SJCRH30 (cell line): ENCODE measurements around the gene ATP10A. TPM values are rescaled to one million over a fixed set of nuclear protein-coding genes. Genes with fewer than 3 reads are reported as not detected.
A peak's percentile ranks its signal among the peaks of the same experiment; 100 is the strongest.

Source experiments
- DNase-seq, 2 experiments: peaks; one replicate each; pipeline ENCODE4 v3.0.0-alpha.2; 2015 to 2020
- H3K27ac ChIP-seq: fragments of 250-450 bp; sonication (Bioruptor Pico); 2 replicates; pipeline ENCODE4 v1.5.1; 2020; ENCODE audit warnings: mild to moderate bottlenecking, moderate library complexity
- H3K27me3 ChIP-seq: fragments of 250-450 bp; sonication (Bioruptor Pico); 2 replicates; pipeline ENCODE4 v1.5.1; 2020; ENCODE audit warnings: mild to moderate bottlenecking, moderate library complexity
- H3K36me3 ChIP-seq: fragments of 250-450 bp; sonication (Bioruptor Pico); 2 replicates; pipeline ENCODE4 v1.5.1; 2020; ENCODE audit warnings: mild to moderate bottlenecking, moderate library complexity
- H3K4me1 ChIP-seq: fragments of 250-450 bp; sonication (Bioruptor Pico); 2 replicates; pipeline ENCODE4 v1.5.1; 2020; ENCODE audit warnings: mild to moderate bottlenecking, moderate library complexity
- H3K4me3 ChIP-seq: fragments of 250-450 bp; sonication (Bioruptor Pico); 2 replicates; pipeline ENCODE4 v1.5.1; 2020; ENCODE audit warnings: mild to moderate bottlenecking, moderate library complexity
- H3K9me3 ChIP-seq: fragments of 250-450 bp; sonication (Bioruptor Pico); replicated peaks from 2 replicates; pipeline ENCODE4 v1.5.1; 2020; ENCODE audit warnings: mild to moderate bottlenecking, moderate library complexity
- total RNA-seq: library from RNA; depleted of rRNA; stranded (reverse); fragments of >200 nt; shearing (Covaris generic); gene quantifications from 2 replicates; pipeline ENCODE4 v1.2.3, GENCODE V29; 2014

Gene ATP10A
- total RNA-seq, 1 experiment from 2014 or later: 1.5 TPM

GRCh38 chr15:25802285-25802830, 60.8 kb downstream of the ATP10A start:
- no peaks in the 10 kb centered on the region for H3K36me3 ChIP-seq
- H3K27me3 ChIP-seq: no peaks in the 10 kb centered on the region
- H3K4me3 ChIP-seq: no peak overlapping the region
- no peak overlapping the region for H3K27ac ChIP-seq
- H3K4me1 ChIP-seq: no peaks in the 10 kb centered on the region
- H3K9me3 ChIP-seq: no peaks in the 10 kb centered on the region
- DNase-seq: no peak

DNA sequence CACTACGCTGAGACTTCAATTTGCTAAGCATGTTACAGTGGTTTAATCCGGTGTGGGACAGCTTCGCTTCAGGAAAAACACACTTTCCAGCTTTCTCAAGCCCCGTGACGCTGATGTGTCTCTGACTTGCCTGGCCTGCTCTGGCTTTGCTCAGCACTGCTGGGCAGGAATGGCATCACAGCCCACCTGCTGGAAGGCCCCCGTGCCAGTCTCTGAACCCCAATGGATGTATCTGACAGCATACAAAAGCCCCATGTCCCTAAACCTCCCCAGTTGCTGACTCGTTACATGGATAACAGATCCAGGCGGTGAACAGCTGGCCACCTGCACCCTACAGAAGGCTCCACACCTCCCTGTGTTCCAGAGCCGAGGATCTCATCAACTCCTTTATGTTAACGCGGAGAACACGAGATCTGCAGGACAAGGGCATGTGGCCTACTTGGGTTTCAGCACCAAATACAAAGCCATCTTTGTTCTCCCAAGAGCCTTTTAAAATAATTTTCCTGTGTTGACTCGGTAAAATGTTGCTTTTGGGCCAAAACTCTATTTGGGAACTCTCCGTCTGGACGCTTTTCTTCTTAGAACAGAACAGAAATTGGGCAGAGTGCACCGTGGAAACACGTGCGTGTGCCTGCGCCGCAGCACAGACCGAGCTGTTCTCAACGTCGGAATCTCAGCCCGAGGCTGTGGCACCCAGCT, 61.4 kb downstream of the ATP10A start:
- no peaks in the 10 kb centered on the region for H3K27me3 ChIP-seq
- H3K9me3 ChIP-seq: no peaks in the 10 kb centered on the region
- H3K36me3 ChIP-seq: no peaks in the 10 kb centered on the region
- DNase-seq: no peak
- no peak overlapping the region for H3K27ac ChIP-seq
- H3K4me1 ChIP-seq: no peaks in the 10 kb centered on the region
- H3K4me3 ChIP-seq: no peak overlapping the region

DNA sequence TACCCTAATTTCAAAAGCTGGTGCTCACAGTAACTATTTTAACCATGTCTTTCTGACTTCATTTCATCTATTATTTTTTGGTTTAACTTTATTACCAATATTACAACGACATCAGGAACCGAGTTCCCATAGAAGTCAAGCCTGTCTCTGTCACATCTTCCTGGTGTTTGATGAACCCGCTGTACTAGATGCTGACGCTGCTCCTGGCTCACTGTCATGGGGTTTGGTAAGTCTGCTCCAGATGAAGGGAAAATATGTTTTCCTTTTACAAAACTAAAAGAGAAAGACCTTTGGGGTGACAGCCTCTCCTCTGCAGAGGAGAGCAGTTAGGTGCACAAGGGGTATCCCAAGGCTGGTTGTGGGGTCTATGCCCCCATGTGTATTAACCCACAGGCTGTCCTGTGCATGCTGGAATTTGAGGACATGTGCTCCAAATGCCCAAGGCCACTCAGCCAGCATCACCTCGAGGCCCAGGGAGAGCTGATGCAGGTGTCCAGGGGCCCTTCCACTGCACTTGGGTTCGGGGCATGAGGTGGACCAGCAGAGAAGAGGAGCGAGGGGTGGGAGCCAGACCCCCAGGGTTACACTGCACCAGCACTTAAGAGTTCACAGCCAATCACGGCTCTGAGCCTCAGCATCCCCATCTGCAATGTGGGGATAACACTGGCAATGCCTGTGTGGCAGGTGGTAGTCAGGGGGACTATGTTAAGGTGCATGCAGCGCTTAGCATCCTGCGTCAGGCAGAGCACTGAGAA, 62.2 kb downstream of the ATP10A start:
- Histone ChIP-seq H3K27ac (no peak overlapping the region), H3K4me3 (no peak overlapping the region), H3K4me1 (no peaks in the 10 kb centered on the region), H3K9me3 (no peaks in the 10 kb centered on the region), H3K36me3 (no peaks in the 10 kb centered on the region), H3K27me3 (no peaks in the 10 kb centered on the region)
- DNase-seq: no peak

DNA sequence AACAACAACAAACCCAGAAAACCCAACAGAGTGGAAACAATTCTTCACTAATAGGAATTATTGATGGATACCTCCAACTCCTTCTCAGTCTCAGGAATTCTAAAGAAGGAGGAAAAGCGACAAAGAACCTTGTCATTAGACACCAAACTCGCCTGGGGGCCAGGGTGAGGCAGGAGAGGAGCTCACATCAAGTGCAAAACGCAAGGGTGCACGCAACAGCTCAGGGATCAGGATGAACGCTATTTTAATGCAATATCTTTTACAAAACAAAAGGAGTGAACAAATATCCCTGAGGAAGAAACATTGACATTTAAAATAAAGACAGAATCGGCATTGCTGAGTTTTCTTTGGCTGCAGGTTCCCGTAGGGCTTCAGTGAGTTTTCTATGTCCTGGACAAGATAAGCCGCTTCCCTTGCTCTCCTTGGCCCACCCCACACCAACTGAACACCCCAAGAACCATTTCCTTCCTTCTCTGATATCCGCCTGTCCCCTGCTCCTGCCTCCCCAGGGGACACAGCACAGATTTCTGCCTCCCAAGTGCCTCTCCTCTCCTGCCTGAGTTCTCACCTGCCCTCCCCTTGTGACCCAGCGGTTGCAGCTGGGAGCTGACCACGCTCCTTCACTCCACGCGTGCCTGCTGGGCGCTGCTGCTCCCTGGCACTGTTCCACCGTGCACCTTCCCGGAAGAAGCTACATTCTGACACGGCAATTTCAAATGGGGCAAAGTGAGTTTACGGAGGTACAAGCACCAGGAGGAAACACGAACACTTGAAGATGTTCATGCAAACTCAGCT, 63.0 kb downstream of the ATP10A start:
- no peak overlapping the region for H3K27ac ChIP-seq
- no peaks in the 10 kb centered on the region for H3K9me3 ChIP-seq

GRCh38 chr15:25797936-25798901, 64.9 kb downstream of the ATP10A start:
- peak in 1 of 2 experiments; percentile 12 for DNase-seq
- Histone ChIP-seq H3K4me3 (no peak overlapping the region), H3K27ac (no peak overlapping the region)

More for the DNA sequence above, 63.0 kb downstream of the ATP10A start:
- no peaks in the 10 kb centered on the region for H3K27me3 ChIP-seq
- DNase-seq: no peak
- no peak overlapping the region for H3K4me3 ChIP-seq
- H3K36me3 ChIP-seq: no peaks in the 10 kb centered on the region
- no peaks in the 10 kb centered on the region for H3K4me1 ChIP-seq

GRCh38 chr15:25797511-25797935, 65.6 kb downstream of the ATP10A start:
- Histone ChIP-seq H3K27me3 (no peaks in the 10 kb centered on the region), H3K36me3 (no peaks in the 10 kb centered on the region), H3K27ac (no peak overlapping the region), H3K4me3 (no peak overlapping the region), H3K9me3 (no peaks in the 10 kb centered on the region), H3K4me1 (no peaks in the 10 kb centered on the region)
- peak in 1 of 2 experiments; percentile 17 for DNase-seq

More at GRCh38 chr15:25797936-25798901, 64.9 kb downstream of the ATP10A start:
- no peaks in the 10 kb centered on the region for H3K36me3 ChIP-seq
- no peaks in the 10 kb centered on the region for H3K9me3 ChIP-seq
- H3K4me1 ChIP-seq: no peaks in the 10 kb centered on the region
- no peaks in the 10 kb centered on the region for H3K27me3 ChIP-seq

DNA sequence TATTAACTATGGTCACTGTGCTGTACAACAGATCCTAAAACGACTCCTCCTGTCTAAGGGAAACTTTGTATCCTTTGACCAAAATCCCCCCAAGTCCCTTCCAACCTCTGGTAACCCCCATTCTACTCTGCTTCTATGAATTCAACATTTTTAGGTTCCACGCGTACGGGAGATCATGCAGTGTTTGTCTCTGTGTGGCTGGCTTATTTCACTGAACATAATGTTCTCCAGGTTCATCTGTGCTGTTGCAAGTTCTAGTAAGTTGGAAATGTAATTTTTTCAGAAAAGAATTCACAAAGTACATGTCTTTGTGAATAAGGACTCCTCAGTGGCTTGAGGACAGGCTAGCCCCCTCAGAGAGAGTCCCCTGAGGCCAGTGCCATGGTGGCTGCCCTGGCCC, 66.1 kb downstream of the ATP10A start:
- Histone ChIP-seq H3K4me3 (no peak overlapping the region), H3K36me3 (no peaks in the 10 kb centered on the region), H3K4me1 (no peaks in the 10 kb centered on the region), H3K9me3 (no peaks in the 10 kb centered on the region), H3K27me3 (no peaks in the 10 kb centered on the region), H3K27ac (no peak overlapping the region)
- DNase-seq: no peak

DNA sequence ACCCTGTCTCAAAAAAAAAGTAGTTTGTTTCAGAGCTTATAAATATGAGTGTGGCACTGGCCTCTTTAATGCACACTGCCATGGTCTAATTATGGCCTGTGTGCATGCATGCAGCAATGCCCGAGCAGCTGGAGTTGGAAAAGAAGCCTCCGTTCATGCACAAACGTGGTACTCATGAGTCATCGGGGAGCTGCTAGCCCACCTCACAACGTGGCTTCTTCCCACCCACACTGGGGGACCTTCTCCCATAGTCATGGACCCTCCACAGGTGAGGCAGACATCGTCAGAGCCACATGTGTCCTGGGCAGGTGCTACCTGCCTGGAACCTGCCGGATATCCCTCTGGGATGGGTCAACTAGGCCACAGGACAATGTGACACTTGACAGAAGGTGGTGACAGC, 66.7 kb downstream of the ATP10A start:
- Histone ChIP-seq H3K4me3 (no peak overlapping the region), H3K27ac (no peak overlapping the region), H3K9me3 (no peaks in the 10 kb centered on the region), H3K27me3 (no peaks in the 10 kb centered on the region), H3K4me1 (no peaks in the 10 kb centered on the region), H3K36me3 (no peaks in the 10 kb centered on the region)
- no peak for DNase-seq

GRCh38 chr15:25795712-25796111, 67.4 kb downstream of the ATP10A start:
- Histone ChIP-seq H3K27me3 (no peaks in the 10 kb centered on the region), H3K9me3 (no peaks in the 10 kb centered on the region), H3K4me3 (no peak overlapping the region), H3K36me3 (no peaks in the 10 kb centered on the region), H3K4me1 (no peaks in the 10 kb centered on the region), H3K27ac (no peak overlapping the region)
- DNase-seq: no peak

- Histone ChIP-seq H3K4me3 (no peak overlapping the region), H3K36me3 (no peaks in the 10 kb centered on the region), H3K27ac (no peak overlapping the region), H3K4me1 (no peaks in the 10 kb centered on the region), H3K27me3 (no peaks in the 10 kb centered on the region), H3K9me3 (no peaks in the 10 kb centered on the region)
- DNase-seq: no peak
These were observed 68.1 kb downstream of the ATP10A start for GRCh38 chr15:25795061-25795460.

DNA sequence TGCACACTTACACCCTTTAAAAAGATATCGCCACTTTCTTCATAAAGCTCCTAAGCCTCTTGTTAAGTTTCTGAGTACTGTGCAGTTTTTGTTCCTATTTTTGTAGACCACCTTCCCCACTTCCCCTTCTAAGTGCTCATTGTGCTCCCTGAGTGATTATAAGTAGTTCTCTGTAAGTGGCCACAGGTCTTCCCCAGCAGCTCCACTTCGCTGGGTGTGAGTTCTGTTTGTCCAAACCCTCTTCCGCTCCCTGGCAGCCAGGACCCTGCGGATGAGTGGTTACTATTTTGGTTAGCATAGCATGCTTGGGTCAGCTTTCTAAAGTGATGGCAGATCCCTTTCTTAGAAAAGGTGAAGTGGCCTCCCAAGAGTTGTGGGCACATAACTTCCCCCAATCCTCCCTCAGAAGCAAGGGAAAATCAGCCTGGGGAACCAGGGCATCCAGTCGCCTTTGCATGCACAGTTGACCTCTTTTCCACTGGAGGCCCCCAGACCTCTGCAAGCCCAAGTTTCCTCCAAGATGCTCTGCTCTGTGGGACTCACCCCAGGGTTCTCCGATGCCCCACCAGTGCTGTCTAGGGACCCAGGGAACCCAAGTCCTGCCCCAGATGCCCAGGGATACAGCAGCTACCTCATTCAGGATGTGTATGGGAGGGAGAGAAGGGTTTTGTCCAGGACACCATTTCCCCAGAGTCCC, 69.6 kb downstream of the ATP10A start:
- no peak for DNase-seq

GRCh38 chr15:25792128-25792527, 71.0 kb downstream of the ATP10A start:
- no peak overlapping the region for H3K27ac ChIP-seq
- H3K4me3 ChIP-seq: no peak overlapping the region
- H3K9me3 ChIP-seq: no peaks in the 10 kb centered on the region
- H3K4me1 ChIP-seq: no peaks in the 10 kb centered on the region; the same call in 1 of the 2 replicates
- H3K36me3 ChIP-seq: no peaks in the 10 kb centered on the region
- DNase-seq: no peak
- H3K27me3 ChIP-seq: no peaks in the 10 kb centered on the region

More for the DNA sequence above, 69.6 kb downstream of the ATP10A start:
- H3K27ac ChIP-seq: no peak overlapping the region
- H3K27me3 ChIP-seq: no peaks in the 10 kb centered on the region
- H3K36me3 ChIP-seq: no peaks in the 10 kb centered on the region
- H3K4me3 ChIP-seq: no peak overlapping the region
- H3K9me3 ChIP-seq: no peaks in the 10 kb centered on the region
- no peaks in the 10 kb centered on the region for H3K4me1 ChIP-seq

GRCh38 chr15:25790000-25790660, 73.0 kb downstream of the ATP10A start:
- Histone ChIP-seq H3K9me3 (no peaks in the 10 kb centered on the region), H3K27me3 (no peaks in the 10 kb centered on the region), H3K36me3 (no peaks in the 10 kb centered on the region), H3K4me3 (no peak overlapping the region), H3K27ac (no peak overlapping the region), H3K4me1 (no peaks in the 10 kb centered on the region; the same call in 1 of the 2 replicates)
- no peak for DNase-seq
